Upper lobe of left lung (tissue), 6 donors: ENCODE data around the gene FAF2. TPM values are rescaled to one million over a fixed set of nuclear protein-coding genes. Genes with fewer than 3 reads are reported as not detected.
"Not testable (repeated sequence)": the region's sequence is repeated elsewhere in the genome, so short reads cannot be mapped to it uniquely, and the experiment has no call there.

Experiments used
- ATAC-seq, 2 donors: fragments of 200-7000 bp; cut with Tn5 transposase; one replicate each; pipeline ENCODE4 v1.9.1; 2022; ENCODE audit warnings: mild to moderate bottlenecking in 2 of 2, moderate library complexity in 2 of 2; ENCODE audit not compliant: low FRiP score in 2 of 2
- DNase-seq, 2 donors: peaks; one replicate each; pipeline ENCODE4 v3.0.0-alpha.2; 2019 to 2020
- H3K27ac ChIP-seq, 4 donors: fragments of 200-600 bp; sonication (generic); one replicate each; pipeline ENCODE4 v1.5.1; 2016 to 2019
- H3K27me3 ChIP-seq, 4 donors: fragments of 200-600 bp; sonication (generic); one replicate each; pipeline ENCODE4 v1.5.1; 2017 to 2019
- H3K36me3 ChIP-seq, 4 donors: fragments of 200-600 bp; sonication (generic); one replicate each; pipeline ENCODE4 v1.5.1; 2016 to 2019
- H3K4me1 ChIP-seq, 4 donors: fragments of 200-600 bp; sonication (generic); one replicate each; pipeline ENCODE4 v1.5.1; 2018 to 2019
- H3K4me3 ChIP-seq, 4 donors: fragments of 200-600 bp; sonication (generic); one replicate each; pipeline ENCODE4 v1.5.1; 2017 to 2019; ENCODE audit warnings: mild to moderate bottlenecking in 2 of 4, moderate library complexity in 1 of 4
- H3K9me3 ChIP-seq, 4 donors: fragments of 200-600 bp; sonication (generic); one replicate each; pipeline ENCODE4 v1.5.1; 2018 to 2019
- EP300 ChIP-seq, 4 donors: sonication (generic); formaldehyde crosslinking; IDR thresholded peaks; one replicate each; pipeline ENCODE4 v1.5.1; 2017; ENCODE audit warnings: antibody characterized with exemption in 4 of 4, control low read depth in 2 of 4
- POLR2A ChIP-seq, 4 donors: fragments of 450-650 bp; IDR thresholded peaks; one replicate each; pipeline ENCODE4 v1.5.1; 2016 to 2017; ENCODE audit warnings: antibody characterized with exemption in 4 of 4, mild to moderate bottlenecking in 2 of 4
- POLR2AphosphoS5 ChIP-seq, 2 donors: sonication (generic); formaldehyde crosslinking; IDR thresholded peaks; one replicate each; pipeline ENCODE4 v1.5.1; 2017; ENCODE audit warnings: antibody characterized with exemption in 2 of 2
- WGBS, 2 donors: methylation state at CpG; one replicate each; pipeline ENCODE4 v1.1.5; 2017 to 2018; 5-methylcytosine and 5-hydroxymethylcytosine counted together
- total RNA-seq, 6 donors: library from RNA; depleted of rRNA in 4 of 6; stranded (reverse); fragments of >200 nt in 4 of 6; gene quantifications; one replicate each; pipeline versions ENCODE4 v1.1.0 to v1.2.1, GENCODE V29; 2016 to 2021
- TF ChIP-seq, protein P1 (sequence below), 6 experiments: fragments of 450-650 bp in 4 of 6; fragments of 200-600 bp in 2 of 6; sonication (generic) in 2 of 6; IDR thresholded peaks; one replicate each; pipeline ENCODE4 v1.5.1; 2016 to 2019; ENCODE audit warnings: antibody characterized with exemption in 6 of 6
- donor health status: DM: no; HTN: no; CAD: no; lungs with moderate emphysema.
- donor health status: DM: no; HTN: yes; CAD: no; lungs with severe emphysema.

Gene FAF2
- total RNA-seq, 6 donors from 2014 or later = 11.5 to 33.0 (median 30.0) TPM

GRCh38 chr5:176405656-176406435 lies 42.3 kb upstream of the FAF2 start:
- H3K27ac ChIP-seq = no peak overlapping the region
- H3K4me3 ChIP-seq = no peak overlapping the region
- DNase-seq (no peak), ATAC-seq (no peak)
- 86 to 87% methylated on average over 13 to 20 of the region's 20 CpGs for WGBS, 2 donors
- H3K9me3 ChIP-seq = no peaks in the 10 kb centered on the region
- H3K27me3 ChIP-seq = no peaks in the 10 kb centered on the region
- H3K4me1 ChIP-seq = peaks cover 0 to 3% (median under 1%) of the 10 kb centered on the region in 4 donors
- no peak for TF ChIP-seq POLR2AphosphoS5 (IDR thresholded peaks at IDR 0.05)
- no peak for TF ChIP-seq POLR2A (IDR thresholded peaks at IDR 0.05)
- TF ChIP-seq, protein P1, sequence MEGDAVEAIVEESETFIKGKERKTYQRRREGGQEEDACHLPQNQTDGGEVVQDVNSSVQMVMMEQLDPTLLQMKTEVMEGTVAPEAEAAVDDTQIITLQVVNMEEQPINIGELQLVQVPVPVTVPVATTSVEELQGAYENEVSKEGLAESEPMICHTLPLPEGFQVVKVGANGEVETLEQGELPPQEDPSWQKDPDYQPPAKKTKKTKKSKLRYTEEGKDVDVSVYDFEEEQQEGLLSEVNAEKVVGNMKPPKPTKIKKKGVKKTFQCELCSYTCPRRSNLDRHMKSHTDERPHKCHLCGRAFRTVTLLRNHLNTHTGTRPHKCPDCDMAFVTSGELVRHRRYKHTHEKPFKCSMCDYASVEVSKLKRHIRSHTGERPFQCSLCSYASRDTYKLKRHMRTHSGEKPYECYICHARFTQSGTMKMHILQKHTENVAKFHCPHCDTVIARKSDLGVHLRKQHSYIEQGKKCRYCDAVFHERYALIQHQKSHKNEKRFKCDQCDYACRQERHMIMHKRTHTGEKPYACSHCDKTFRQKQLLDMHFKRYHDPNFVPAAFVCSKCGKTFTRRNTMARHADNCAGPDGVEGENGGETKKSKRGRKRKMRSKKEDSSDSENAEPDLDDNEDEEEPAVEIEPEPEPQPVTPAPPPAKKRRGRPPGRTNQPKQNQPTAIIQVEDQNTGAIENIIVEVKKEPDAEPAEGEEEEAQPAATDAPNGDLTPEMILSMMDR (IDR thresholded peaks at IDR 0.05) = no peak
- TF ChIP-seq EP300 (IDR thresholded peaks at IDR 0.05) = no peak
- H3K36me3 ChIP-seq = peaks cover 2 to 54% (median 38%) of the 10 kb centered on the region in 4 donors

GRCh38 chr5:176406436-176407052 lies 41.6 kb upstream of the FAF2 start:
- WGBS, 2 donors = 89 to 96% methylated on average over 5 to 9 of the region's 9 CpGs
- Histone ChIP-seq H3K36me3 (peaks cover 2 to 54% (median 36%) of the 10 kb centered on the region in 4 donors), H3K4me1 (peaks cover 0 to 10% (median 4%) of the 10 kb centered on the region in 4 donors), H3K9me3 (no peaks in the 10 kb centered on the region), H3K4me3 (no peak overlapping the region), H3K27ac (no peak overlapping the region), H3K27me3 (no peaks in the 10 kb centered on the region)
- ATAC-seq (no peak), DNase-seq (no peak)
- TF ChIP-seq EP300 (IDR thresholded peaks at IDR 0.05) = no peak
- no peak for TF ChIP-seq POLR2A (IDR thresholded peaks at IDR 0.05)
- TF ChIP-seq, protein P1 (IDR thresholded peaks at IDR 0.05) = no peak
- no peak for TF ChIP-seq POLR2AphosphoS5 (IDR thresholded peaks at IDR 0.05)

DNA sequence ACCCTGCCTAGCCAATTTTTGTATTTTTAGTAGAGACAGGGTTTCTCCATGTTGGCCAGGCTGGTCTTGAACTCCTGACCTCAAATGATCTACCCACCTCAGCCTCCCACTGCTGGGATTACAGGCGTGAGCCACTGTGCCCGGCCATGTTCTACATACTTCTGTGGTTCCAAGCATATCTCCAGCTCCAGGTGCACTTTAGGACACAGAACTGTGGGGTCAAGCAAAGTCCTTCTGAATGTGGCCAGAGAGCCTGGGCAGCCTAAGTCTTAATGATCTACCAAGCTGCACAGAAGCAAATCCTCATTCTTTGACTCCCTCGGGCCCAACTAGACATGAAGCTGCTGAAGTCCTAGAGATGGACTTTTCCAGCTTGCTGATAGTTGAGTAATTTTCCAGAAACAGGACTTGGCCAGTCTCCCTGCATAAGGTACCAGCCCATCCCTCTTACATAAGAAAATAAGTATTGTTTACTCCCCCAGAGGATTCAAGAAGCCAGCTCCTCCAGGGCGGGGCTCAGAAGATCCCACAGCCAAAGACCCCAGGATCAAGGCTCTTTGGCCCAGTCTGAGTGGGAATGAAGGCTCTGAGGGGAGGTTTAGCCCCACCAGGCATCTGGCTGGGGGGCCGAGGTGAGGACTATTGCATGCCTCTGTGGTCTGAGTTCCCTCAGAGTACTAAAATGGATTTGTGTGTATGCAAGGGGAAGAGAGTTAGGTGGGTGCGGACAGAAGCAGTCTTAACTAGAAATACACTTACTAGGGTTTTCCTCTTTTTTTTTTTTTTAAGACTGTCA lies 40.5 kb upstream of the FAF2 start:
- ATAC-seq (peak in 1 of 2 donors; percentile 75), DNase-seq (no peak)
- Histone ChIP-seq H3K4me3 (no peak overlapping the region), H3K27me3 (no peaks in the 10 kb centered on the region), H3K36me3 (peaks cover 2 to 54% (median 36%) of the 10 kb centered on the region in 4 donors), H3K9me3 (no peaks in the 10 kb centered on the region), H3K4me1 (peaks cover 9 to 17% (median 13%) of the 10 kb centered on the region in 4 donors), H3K27ac (no peak overlapping the region)
- WGBS, 2 donors = 88 to 93% methylated on average over 6 of the region's 6 CpGs
- TF ChIP-seq, protein P1 (IDR thresholded peaks at IDR 0.05) = no peak
- no peak for TF ChIP-seq POLR2AphosphoS5 (IDR thresholded peaks at IDR 0.05)
- TF ChIP-seq POLR2A (IDR thresholded peaks at IDR 0.05) = no peak
- TF ChIP-seq EP300 (IDR thresholded peaks at IDR 0.05) = no peak

- Histone ChIP-seq H3K4me1 (peaks cover 9 to 22% (median 16%) of the 10 kb centered on the region in 4 donors), H3K36me3 (peaks cover 2 to 54% (median 36%) of the 10 kb centered on the region in 4 donors)
- 90 to 95% methylated on average over 10 of the region's 10 CpGs for WGBS, 2 donors
- not testable (repeated sequence) for H3K4me3 ChIP-seq, H3K27me3 ChIP-seq, ATAC-seq, DNase-seq, H3K27ac ChIP-seq, H3K9me3 ChIP-seq
These were observed 40.0 kb upstream of the FAF2 start for GRCh38 chr5:176408252-176408573.

- H3K36me3 ChIP-seq = peaks cover 2 to 54% (median 36%) of the 10 kb centered on the region in 4 donors
- TF ChIP-seq POLR2A (IDR thresholded peaks at IDR 0.05) = no peak
- TF ChIP-seq, protein P1 (IDR thresholded peaks at IDR 0.05) = no peak
- no peak for TF ChIP-seq POLR2AphosphoS5 (IDR thresholded peaks at IDR 0.05)
- TF ChIP-seq EP300 (IDR thresholded peaks at IDR 0.05) = no peak
These were observed 39.6 kb upstream of the FAF2 start for GRCh38 chr5:176408590-176408989.

More at GRCh38 chr5:176408590-176408989, 39.6 kb upstream of the FAF2 start:
- Histone ChIP-seq H3K4me3 (no peak overlapping the region), H3K27ac (no peak overlapping the region), H3K9me3 (no peaks in the 10 kb centered on the region), H3K4me1 (peaks cover 13 to 25% (median 19%) of the 10 kb centered on the region in 4 donors), H3K27me3 (no peaks in the 10 kb centered on the region)
- ATAC-seq (no peak), DNase-seq (no peak)
- WGBS, 2 donors = 87 to 88% methylated on average over 5 of the region's 5 CpGs
